Keratinocyte (primary cell): ENCODE data around the gene KCNK5.

Experiments
- CTCF ChIP-seq, 3 experiments: IDR thresholded peaks in 1 of 3; conservative IDR thresholded peaks in 1 of 3; optimal IDR thresholded peaks in 1 of 3; 2 replicates in 2 of 3; 3 replicates in 1 of 3; pipeline versions ENCODE3 to v1.5.1; 2011; ENCODE audit warnings: low read length in 3 of 3, mild to moderate bottlenecking in 3 of 3, moderate library complexity in 2 of 3, control low read depth in 1 of 3, inconsistent platforms in 1 of 3; ENCODE audit not compliant: insufficient read depth in 2 of 3; ENCODE audit errors: extremely low read depth in 1 of 3
- EZH2 ChIP-seq: IDR thresholded peaks from one replicate; pipeline ENCODE4 v1.6.1; 2012; ENCODE audit warnings: inconsistent platforms, mild to moderate bottlenecking, low read length, moderate library complexity

DNA sequence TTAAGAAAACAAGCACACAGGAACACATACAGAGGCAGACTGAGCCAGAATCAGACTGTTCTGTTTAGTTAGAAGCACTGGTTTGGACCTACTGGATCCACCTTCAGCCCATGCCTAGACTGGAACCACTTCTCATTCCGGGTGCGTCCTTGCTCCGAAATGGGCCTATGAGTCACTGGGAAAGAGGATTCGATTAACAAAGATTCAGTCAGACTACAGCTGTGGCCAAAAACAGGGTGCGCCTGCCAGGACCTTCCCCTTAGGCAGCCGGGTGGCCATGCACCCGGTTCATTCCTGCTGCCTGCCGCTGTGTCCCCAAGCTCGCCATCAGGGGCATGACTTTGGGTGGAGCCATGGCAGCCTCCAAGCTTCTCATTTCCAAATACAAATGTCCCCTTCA is 14.5 kb upstream of the KCNK5 start:
- TF ChIP-seq EZH2 (no peak), CTCF (optimal IDR thresholded peaks at IDR 0.05 in 1 of 3, IDR thresholded peaks at IDR 0.05 in 1 of 3, conservative IDR thresholded peaks at IDR 0.05 in 1 of 3; ENCODE audit: extremely low read depth in 1 of 3, insufficient read depth in 2 of 3, low read length in 3 of 3) (no peak)
